Activated naive CD8-positive, alpha-beta T cell treated with anti-CD3 and anti-CD28 coated beads for 36 hours (primary cell): ENCODE results near the gene ST8SIA3. TPM values are rescaled to one million over a fixed set of nuclear protein-coding genes. Genes with fewer than 3 reads are reported as not detected.

Experiments
- DNase-seq: peaks from one replicate; pipeline ENCODE4 v3.0.0; 2021
- H3K27ac Mint-ChIP-seq: one replicate; pipeline ENCODE4 v1.8.0; 2022; ENCODE audit warnings: mild to moderate bottlenecking, moderate library complexity, mixed read lengths
- H3K27me3 Mint-ChIP-seq: one replicate; pipeline ENCODE4 v1.8.0; 2022; ENCODE audit warnings: mild to moderate bottlenecking, mixed read lengths
- H3K36me3 Mint-ChIP-seq: one replicate; pipeline ENCODE4 v1.8.0; 2021; ENCODE audit warnings: mild to moderate bottlenecking, mixed read lengths
- H3K4me1 Mint-ChIP-seq: one replicate; pipeline ENCODE4 v1.8.0; 2021; ENCODE audit warnings: mixed read lengths
- H3K4me3 Mint-ChIP-seq: one replicate; pipeline ENCODE4 v1.8.0; 2022; ENCODE audit warnings: mild to moderate bottlenecking, moderate library complexity, mixed read lengths
- H3K9me3 Mint-ChIP-seq: one replicate; pipeline ENCODE4 v1.8.0; 2022; ENCODE audit warnings: mixed read lengths
- total RNA-seq, 2 experiments: library from RNA; stranded (reverse); gene quantifications; one replicate each; pipeline ENCODE4 v1.2.3, GENCODE V29; 2021

ST8SIA3 gene
- total RNA-seq, 2 experiments from 2014 or later: not detected

GRCh38 chr18:57397440-57398132 lies 45.2 kb downstream of the ST8SIA3 start:
- H3K36me3 Mint-ChIP-seq: no peaks in the 10 kb centered on the region
- no peak overlapping the region for H3K27ac Mint-ChIP-seq
- no peaks in the 10 kb centered on the region for H3K4me1 Mint-ChIP-seq
- peaks cover 17% of the 10 kb centered on the region for H3K27me3 Mint-ChIP-seq
- peaks cover 6% of the 10 kb centered on the region for H3K9me3 Mint-ChIP-seq
- no peak overlapping the region for H3K4me3 Mint-ChIP-seq
- DNase-seq: no peak

GRCh38 chr18:57404345-57404744 lies 52.0 kb downstream of the ST8SIA3 start:
- H3K4me3 Mint-ChIP-seq: no peak overlapping the region
- no peak overlapping the region for H3K27ac Mint-ChIP-seq
- no peak for DNase-seq
- H3K9me3 Mint-ChIP-seq: peaks cover 2% of the 10 kb centered on the region
- H3K36me3 Mint-ChIP-seq: no peaks in the 10 kb centered on the region
- no peaks in the 10 kb centered on the region for H3K4me1 Mint-ChIP-seq
- H3K27me3 Mint-ChIP-seq: peaks cover 33% of the 10 kb centered on the region

DNA sequence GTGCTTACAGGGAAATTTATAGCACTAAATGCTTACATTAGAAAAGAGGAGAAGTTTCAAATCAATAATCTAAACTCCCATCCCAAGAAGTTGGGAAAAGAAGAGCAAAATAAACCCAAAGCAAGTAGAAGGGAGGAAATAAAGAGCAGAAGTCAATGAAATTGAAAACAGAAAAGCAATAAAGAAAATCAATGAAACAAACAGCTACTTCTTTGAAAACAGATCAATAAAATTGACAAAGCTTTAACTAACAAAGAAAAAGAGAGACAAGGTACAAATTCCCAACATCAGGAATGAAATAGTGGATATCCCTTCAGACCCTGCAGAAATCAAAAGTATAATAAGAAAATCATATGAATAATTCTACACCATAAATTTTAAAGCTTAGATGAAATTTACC lies 57.3 kb downstream of the ST8SIA3 start:
- H3K4me1 Mint-ChIP-seq: no peaks in the 10 kb centered on the region
- H3K9me3 Mint-ChIP-seq: peaks cover 4% of the 10 kb centered on the region
- peaks cover 40% of the 10 kb centered on the region for H3K27me3 Mint-ChIP-seq
- H3K27ac Mint-ChIP-seq: no peak overlapping the region
- no peak overlapping the region for H3K4me3 Mint-ChIP-seq
- no peak for DNase-seq
- H3K36me3 Mint-ChIP-seq: no peaks in the 10 kb centered on the region

DNA sequence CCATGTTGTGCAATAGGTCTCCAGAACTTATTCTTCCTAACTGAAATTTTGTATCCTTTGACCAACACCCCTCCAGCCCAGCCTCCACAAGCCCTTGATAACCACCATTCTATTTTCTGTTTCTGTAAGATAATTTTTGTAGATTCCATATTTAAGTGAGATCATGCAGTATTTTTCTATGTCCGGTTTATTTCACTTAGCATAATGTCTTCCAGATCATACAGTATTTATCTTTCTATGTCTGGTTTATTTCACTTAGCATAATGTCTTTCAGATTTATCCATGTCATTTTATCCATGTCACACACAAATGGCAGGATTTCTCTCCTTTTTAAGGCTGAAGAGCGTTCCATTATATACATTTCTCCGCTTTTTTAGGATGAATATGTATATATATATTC lies 58.4 kb downstream of the ST8SIA3 start:
- no peak overlapping the region for H3K4me3 Mint-ChIP-seq
- no peak for DNase-seq
- H3K9me3 Mint-ChIP-seq: peaks cover 4% of the 10 kb centered on the region
- H3K36me3 Mint-ChIP-seq: no peaks in the 10 kb centered on the region
- H3K27me3 Mint-ChIP-seq: peaks cover 45% of the 10 kb centered on the region
- no peaks in the 10 kb centered on the region for H3K4me1 Mint-ChIP-seq
- H3K27ac Mint-ChIP-seq: no peak overlapping the region

DNA sequence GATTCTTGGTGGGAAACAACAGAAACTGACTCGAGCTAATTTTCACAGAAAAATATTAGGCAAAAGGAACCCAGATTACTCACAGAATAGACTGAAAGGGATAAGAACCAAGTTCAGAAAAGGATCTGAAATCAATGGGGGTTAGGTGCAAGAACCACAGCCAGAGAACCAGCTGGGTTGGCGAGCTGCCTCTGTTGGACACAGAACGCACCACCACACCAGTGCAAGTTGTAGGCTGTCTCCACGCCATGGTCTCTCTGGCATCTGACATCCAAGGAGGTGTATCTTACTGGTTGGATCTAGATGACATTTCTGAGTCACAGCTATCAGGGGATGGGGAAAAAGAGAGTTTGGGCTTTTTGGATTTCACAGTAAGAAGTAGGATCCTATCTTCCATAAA lies 64.2 kb downstream of the ST8SIA3 start:
- no peak overlapping the region for H3K4me3 Mint-ChIP-seq
- H3K4me1 Mint-ChIP-seq: no peaks in the 10 kb centered on the region

More for the DNA sequence above, 64.2 kb downstream of the ST8SIA3 start:
- no peak for DNase-seq
- Mint-ChIP-seq H3K27ac (no peak overlapping the region), H3K9me3 (no peaks in the 10 kb centered on the region), H3K27me3 (peaks cover 53% of the 10 kb centered on the region), H3K36me3 (no peaks in the 10 kb centered on the region)

Other genes with a start within 250 kb of the ST8SIA3 start
- not detected for gene BOD1L2, start 205.5 kb upstream of the ST8SIA3 start, total RNA-seq
- gene ONECUT2, start 82.8 kb downstream of the ST8SIA3 start, total RNA-seq: not detected
- 10 to 100 TPM; 33.4 to 33.7 TPM for gene FECH, start 234.1 kb downstream of the ST8SIA3 start, total RNA-seq